ENCODE measurements around the gene STXBP2. TPM values are rescaled to one million over a fixed set of nuclear protein-coding genes. Genes with fewer than 3 reads are reported as not detected.
A peak's percentile ranks its signal among the peaks of the same experiment; 100 is the strongest.

STXBP2 gene
- total and polyA plus RNA-seq, 10 donors, result 58.8 to 455 (median 182) TPM

DNA sequence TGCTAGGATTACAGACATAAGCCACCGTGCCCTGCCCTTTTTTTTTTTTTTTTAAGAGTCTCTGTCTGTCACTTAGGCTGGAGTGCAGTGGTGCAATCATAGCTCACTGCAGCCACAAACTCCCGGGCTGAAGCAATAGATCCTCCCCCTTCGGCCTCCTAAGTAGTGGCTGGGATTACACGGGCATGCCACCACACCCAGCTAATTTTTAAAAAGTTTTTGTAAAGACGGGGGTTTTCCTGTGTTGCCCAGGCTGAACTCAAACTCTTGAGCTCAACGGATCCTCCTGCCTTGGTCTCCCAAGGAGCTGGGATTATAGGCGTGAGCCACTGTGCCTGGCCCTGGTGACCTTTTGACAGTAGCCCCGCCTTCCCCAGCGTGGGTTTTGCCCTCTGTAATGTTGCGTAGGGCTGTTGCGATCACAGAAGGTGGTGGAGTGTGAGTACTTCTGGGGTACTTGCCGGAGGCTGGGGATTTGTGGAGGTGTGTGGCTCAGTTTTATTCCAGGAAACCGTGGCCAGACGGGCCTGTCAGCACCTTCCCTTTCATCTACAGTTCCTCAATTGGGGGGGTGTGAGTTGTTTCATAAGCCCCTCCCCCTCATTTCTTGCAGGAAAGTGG lies 20.3 kb downstream of the STXBP2 start:
- DNase-seq, result no peak
- Histone ChIP-seq H3K4me1 (peaks cover 1 to 66% (median 21%) of the 10 kb centered on the region in 6 donors), H3K9me3 (no peaks in the 10 kb centered on the region), H3K27ac (peak overlapping the region in 7 of 8 donors; percentile 72 to 93 (median 88)), H3K27me3 (replicated peaks in 1 of 7) (no peaks in the 10 kb centered on the region), H3K4me3 (peak overlapping the region in 1 of 8 donors; percentile 61), H3K36me3 (no peaks in the 10 kb centered on the region)
- WGBS, 5 donors, result 24 to 53% (median 32%) methylated on average over 13 to 14 of the region's 14 CpGs
- TF ChIP-seq CTCF (IDR thresholded peaks at IDR 0.05 in 8 of 11, conservative IDR thresholded peaks at IDR 0.05 in 3 of 11), result no peak
- TF ChIP-seq POLR2AphosphoS5 (IDR thresholded peaks at IDR 0.05), result no peak
- no peak for TF ChIP-seq POLR2A (IDR thresholded peaks at IDR 0.05)
- intact Hi-C loops (cut with DNase I; ENCODE audit: low total_unique reads), result no loop called here

DNA sequence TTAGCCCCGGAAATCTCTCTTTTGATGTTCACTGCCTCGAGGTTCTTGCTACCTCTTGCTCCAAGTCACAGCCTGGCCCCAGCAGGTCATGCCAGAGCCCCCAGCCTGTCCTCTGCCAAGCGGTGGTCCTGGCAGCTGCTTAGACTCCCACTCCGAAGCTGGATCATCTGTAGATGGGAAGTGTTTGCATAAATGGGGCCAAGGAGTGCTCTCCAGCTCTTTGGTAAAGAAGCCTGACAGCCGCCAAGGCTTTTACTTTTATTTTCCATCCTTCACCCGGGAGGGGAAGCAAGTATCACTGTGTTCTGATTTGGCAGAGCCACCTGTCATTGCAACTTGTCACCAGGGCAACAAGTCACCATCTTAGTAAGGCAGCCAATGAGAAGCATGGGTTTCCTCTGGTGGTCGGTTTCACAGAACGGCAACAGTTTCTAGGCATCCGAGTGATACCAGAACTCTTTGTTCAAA lies 21.3 kb downstream of the STXBP2 start:
- Histone ChIP-seq H3K27ac (peak overlapping the region; percentile 67 to 93 (median 86)), H3K9me3 (no peaks in the 10 kb centered on the region), H3K4me1 (peaks cover 0 to 56% (median 15%) of the 10 kb centered on the region in 6 donors), H3K4me3 (peak overlapping the region in 4 of 8 donors; percentile 15 to 61 (median 22)), H3K27me3 (replicated peaks in 1 of 7) (peaks cover 0 to 1% (median 0%) of the 10 kb centered on the region in 7 donors), H3K36me3 (no peaks in the 10 kb centered on the region)
- peak in 1 of 3 donors; percentile 18 for TF ChIP-seq POLR2AphosphoS5 (IDR thresholded peaks at IDR 0.05)
- no peak for TF ChIP-seq POLR2A (IDR thresholded peaks at IDR 0.05)
- 26 to 37% (median 31%) methylated on average over 9 of the region's 9 CpGs for whole genome bisulfite sequencing, 5 donors
- intact Hi-C loops (cut with DNase I; ENCODE audit: low total_unique reads), result no loop called here
- DNase-seq, result no peak

GRCh38 chr19:7661744-7662538 lies 25.0 kb downstream of the STXBP2 start:
- Histone ChIP-seq H3K27ac (no peak overlapping the region), H3K9me3 (no peaks in the 10 kb centered on the region), H3K4me3 (no peak overlapping the region), H3K27me3 (replicated peaks in 1 of 7) (peaks cover 0 to 14% (median 0%) of the 10 kb centered on the region in 7 donors), H3K4me1 (peaks cover 0 to 23% (median 15%) of the 10 kb centered on the region in 6 donors), H3K36me3 (no peaks in the 10 kb centered on the region)
- no peak for DNase-seq
- WGBS, 5 donors, result 78 to 82% (median 78%) methylated on average over 8 of the region's 8 CpGs
- no peak for TF ChIP-seq CTCF (IDR thresholded peaks at IDR 0.05 in 8 of 11, conservative IDR thresholded peaks at IDR 0.05 in 3 of 11)
- intact Hi-C loops (cut with DNase I; ENCODE audit: low total_unique reads), result no loop called here

- H3K4me3 ChIP-seq, result no peak overlapping the region
- no peaks in the 10 kb centered on the region for H3K36me3 ChIP-seq
- H3K9me3 ChIP-seq, result no peaks in the 10 kb centered on the region
- no peak overlapping the region for H3K27ac ChIP-seq
- peaks cover 0 to 14% (median 0%) of the 10 kb centered on the region in 7 donors for H3K27me3 ChIP-seq (replicated peaks in 1 of 7)
- WGBS, 5 donors, result 85 to 93% (median 88%) methylated on average over 14 of the region's 14 CpGs
- DNase-seq, result no peak
- H3K4me1 ChIP-seq, result peaks cover 0 to 15% (median 10%) of the 10 kb centered on the region in 6 donors
- no peak for TF ChIP-seq POLR2AphosphoS5 (IDR thresholded peaks at IDR 0.05)
- no peak for TF ChIP-seq CTCF (IDR thresholded peaks at IDR 0.05 in 8 of 11, conservative IDR thresholded peaks at IDR 0.05 in 3 of 11)
- no peak for TF ChIP-seq POLR2A (IDR thresholded peaks at IDR 0.05)
- intact Hi-C loops (cut with DNase I; ENCODE audit: low total_unique reads), result no loop called here
Measured at GRCh38 chr19:7662657-7663056, 25.7 kb downstream of the STXBP2 start.
